ENCODE data around the gene ZXDC.

The ZXDC gene

DNA sequence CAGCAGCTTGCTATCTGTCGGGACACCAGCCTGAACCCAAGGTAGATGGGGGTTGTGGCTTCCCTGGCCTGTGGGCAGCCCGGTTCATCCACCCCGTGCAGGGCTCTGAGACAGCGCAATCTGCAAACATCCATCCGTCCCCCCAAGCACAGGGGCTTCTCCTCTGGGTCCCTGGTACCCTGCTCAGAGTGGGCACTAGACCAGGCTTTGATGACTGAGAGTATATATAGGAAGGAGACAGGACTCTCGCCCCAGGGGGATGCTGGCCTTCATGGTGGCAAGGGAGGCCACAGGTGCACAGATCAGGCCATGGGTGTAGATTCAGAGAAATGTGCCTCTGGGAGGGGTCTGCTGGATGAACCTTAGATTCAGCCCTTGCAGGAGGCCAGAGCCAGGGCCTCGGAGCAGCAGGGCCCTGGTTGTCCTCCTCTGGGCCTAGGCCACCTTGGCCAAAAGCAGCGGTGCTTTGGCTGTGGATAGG lies 40.7 kb downstream of the ZXDC start:
- TF ChIP-seq, protein P1, sequence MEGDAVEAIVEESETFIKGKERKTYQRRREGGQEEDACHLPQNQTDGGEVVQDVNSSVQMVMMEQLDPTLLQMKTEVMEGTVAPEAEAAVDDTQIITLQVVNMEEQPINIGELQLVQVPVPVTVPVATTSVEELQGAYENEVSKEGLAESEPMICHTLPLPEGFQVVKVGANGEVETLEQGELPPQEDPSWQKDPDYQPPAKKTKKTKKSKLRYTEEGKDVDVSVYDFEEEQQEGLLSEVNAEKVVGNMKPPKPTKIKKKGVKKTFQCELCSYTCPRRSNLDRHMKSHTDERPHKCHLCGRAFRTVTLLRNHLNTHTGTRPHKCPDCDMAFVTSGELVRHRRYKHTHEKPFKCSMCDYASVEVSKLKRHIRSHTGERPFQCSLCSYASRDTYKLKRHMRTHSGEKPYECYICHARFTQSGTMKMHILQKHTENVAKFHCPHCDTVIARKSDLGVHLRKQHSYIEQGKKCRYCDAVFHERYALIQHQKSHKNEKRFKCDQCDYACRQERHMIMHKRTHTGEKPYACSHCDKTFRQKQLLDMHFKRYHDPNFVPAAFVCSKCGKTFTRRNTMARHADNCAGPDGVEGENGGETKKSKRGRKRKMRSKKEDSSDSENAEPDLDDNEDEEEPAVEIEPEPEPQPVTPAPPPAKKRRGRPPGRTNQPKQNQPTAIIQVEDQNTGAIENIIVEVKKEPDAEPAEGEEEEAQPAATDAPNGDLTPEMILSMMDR (IDR thresholded peaks at IDR 0.05; ENCODE audit: borderline replicate concordance, insufficient read depth, low read depth, low read length): no peak
- no peak overlapping the region for H3K4me3 ChIP-seq (ENCODE audit: low read depth, low read length)

DNA sequence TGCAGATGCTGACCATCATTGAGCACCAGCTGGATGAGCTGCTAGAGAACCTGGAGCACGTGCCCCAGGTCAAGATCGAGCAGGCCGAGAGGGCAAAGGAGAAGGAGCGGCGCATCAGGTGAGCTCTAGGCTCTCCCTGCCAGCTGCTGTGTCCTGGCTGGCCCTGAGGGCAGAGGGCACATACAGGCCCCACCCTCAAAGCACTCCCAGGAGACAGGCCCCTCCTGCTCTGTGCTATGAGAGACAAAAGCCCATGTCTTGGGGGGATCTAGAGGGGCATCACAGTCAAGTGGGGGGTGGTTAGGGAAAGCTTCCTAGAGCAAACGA lies 41.5 kb downstream of the ZXDC start:
- TF ChIP-seq, protein P1 (IDR thresholded peaks at IDR 0.05; ENCODE audit: borderline replicate concordance, insufficient read depth, low read depth, low read length): no peak

DNA sequence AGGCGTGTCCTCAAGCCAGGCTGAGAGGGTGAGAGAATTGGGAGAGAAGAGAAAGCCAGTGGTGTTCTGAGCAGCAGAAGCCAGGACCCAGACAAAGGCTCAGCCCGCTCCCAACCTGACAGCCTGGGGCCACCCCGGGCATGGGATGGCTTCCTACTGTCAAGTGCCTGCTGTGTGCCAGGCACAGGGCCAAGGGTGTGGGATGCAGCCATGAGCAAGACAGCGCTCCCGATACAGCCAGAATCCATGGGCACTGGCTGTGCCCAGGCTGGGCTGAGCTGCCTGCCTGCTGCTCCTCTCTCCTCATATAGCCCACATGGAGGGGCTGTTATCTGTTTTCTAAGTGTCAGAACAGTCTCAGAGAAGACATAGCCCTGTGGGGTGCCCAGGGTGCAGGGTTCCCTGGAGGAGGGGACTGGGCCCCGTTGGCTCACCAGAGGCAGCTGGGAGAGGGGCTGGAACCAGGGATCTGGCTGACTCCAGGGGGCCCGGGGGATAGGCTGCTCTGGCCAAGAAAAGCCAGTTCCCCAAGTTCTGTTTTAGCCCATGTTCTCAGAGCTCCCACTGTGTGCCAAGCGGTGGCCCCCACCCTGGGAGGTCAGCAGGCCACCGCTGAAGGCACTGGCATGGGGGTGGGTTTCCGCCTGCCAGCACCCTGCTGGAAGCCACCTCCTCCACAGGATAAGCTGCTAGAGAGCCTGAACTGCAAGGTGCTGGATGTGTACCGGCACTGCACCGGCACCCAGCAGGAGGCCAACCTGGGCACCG lies 42.0 kb downstream of the ZXDC start:
- TF ChIP-seq, protein P1 (IDR thresholded peaks at IDR 0.05; ENCODE audit: borderline replicate concordance, insufficient read depth, low read depth, low read length): no peak

More for the DNA sequence above, 41.5 kb downstream of the ZXDC start:
- H3K4me3 ChIP-seq (ENCODE audit: low read depth, low read length): no peak overlapping the region

GRCh38 chr3:126433105-126433430 lies 42.6 kb downstream of the ZXDC start:
- H3K4me3 ChIP-seq (ENCODE audit: low read depth, low read length): no peak overlapping the region
- TF ChIP-seq, protein P1 (IDR thresholded peaks at IDR 0.05; ENCODE audit: borderline replicate concordance, insufficient read depth, low read depth, low read length): no peak

More for the DNA sequence above, 42.0 kb downstream of the ZXDC start:
- no peak overlapping the region for H3K4me3 ChIP-seq (ENCODE audit: low read depth, low read length)

GRCh38 chr3:126432361-126433104 lies 43.2 kb downstream of the ZXDC start:
- no peak overlapping the region for H3K4me3 ChIP-seq (ENCODE audit: low read depth, low read length)

DNA sequence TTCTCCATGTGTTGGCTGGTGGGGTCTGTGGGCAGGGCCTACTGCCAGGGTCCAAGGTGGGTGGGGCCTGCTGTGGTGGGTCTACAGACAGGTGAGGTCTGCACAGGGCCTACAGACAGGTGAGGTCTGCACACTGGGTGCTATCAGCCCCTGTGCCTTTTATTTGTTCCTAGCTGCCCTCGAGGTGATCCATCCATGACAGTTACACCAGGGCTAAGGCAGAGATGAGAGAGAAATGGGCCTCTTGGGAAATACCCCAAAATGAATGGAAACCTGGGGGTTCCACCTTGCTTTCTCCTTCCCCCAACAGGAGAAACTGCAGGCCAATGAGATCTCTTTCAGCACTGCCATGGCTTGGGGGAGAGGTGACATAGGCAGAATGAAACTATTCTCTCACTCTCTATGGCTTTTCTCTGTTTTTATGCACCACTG lies 44.6 kb downstream of the ZXDC start:
- TF ChIP-seq, protein P1 (IDR thresholded peaks at IDR 0.05; ENCODE audit: borderline replicate concordance, insufficient read depth, low read depth, low read length): no peak
- H3K4me3 ChIP-seq (ENCODE audit: low read depth, low read length): no peak overlapping the region

More at GRCh38 chr3:126432361-126433104, 43.2 kb downstream of the ZXDC start:
- TF ChIP-seq, protein P1 (IDR thresholded peaks at IDR 0.05; ENCODE audit: borderline replicate concordance, insufficient read depth, low read depth, low read length): no peak

All from GM12875 (cell line).